OCI-M2 (cell line): ENCODE data around the gene TMEM54.

Source experiments
- DNase-seq: peaks from one replicate; lab custom pipeline; 2025; ENCODE audit not compliant: unreplicated experiment; lab: John Stamatoyannopoulos, UW

Gene TMEM54

DNA sequence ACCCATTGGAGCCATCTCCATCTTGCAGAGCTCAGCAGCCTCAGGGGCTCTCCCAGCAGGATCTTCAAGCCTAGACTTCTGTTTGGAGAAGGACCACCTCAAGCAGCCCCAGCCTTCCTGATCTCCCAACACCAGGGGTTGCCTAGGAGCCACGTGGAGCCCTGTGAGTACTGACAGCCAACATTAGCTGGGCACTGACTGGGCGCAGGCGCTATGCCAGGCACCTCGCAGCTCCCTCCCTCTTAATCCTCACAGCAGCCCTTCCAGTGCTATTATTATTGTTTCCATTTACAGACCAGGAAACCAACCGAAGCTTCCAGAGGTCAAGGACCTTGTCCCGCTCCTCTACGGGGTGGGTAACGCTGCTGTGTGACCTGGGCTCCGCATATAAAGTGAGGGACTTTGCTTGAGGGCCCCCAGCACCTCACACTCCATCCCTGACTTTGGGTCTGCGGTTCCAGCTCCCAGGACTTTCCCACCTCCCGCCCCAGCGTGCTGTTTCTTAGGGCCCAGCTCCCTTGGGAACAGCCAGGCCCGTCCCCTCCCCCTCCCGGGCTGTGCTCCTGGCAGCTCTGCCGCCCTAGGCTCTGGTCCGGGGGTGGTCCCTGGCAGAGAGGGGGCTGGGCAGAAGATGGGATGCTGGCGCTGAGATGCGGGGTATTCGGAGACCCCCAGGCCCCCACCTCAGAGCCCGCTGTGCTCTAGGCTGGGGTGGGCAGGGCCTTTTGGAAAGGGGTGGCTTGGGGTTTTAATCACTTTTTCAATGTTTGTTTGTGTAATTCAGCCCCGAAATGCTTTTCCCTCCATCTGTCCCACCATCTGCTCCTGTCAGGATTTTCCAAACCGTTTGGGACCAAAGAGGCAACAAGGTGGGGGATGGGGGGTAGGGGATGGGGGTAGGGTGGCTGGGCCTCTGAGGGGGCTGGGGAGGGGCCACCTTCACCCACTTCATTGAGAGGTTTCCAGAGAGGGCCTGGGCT is 19.0 kb downstream of the TMEM54 start:
- no peak for DNase-seq

GRCh38 chr1:32881291-32881690 is 19.9 kb downstream of the TMEM54 start:
- no peak for DNase-seq

- no peak for DNase-seq
Measured at GRCh38 chr1:32878637-32879041, 22.6 kb downstream of the TMEM54 start.

GRCh38 chr1:32878183-32878582 is 23.0 kb downstream of the TMEM54 start:
- DNase-seq: no peak

DNA sequence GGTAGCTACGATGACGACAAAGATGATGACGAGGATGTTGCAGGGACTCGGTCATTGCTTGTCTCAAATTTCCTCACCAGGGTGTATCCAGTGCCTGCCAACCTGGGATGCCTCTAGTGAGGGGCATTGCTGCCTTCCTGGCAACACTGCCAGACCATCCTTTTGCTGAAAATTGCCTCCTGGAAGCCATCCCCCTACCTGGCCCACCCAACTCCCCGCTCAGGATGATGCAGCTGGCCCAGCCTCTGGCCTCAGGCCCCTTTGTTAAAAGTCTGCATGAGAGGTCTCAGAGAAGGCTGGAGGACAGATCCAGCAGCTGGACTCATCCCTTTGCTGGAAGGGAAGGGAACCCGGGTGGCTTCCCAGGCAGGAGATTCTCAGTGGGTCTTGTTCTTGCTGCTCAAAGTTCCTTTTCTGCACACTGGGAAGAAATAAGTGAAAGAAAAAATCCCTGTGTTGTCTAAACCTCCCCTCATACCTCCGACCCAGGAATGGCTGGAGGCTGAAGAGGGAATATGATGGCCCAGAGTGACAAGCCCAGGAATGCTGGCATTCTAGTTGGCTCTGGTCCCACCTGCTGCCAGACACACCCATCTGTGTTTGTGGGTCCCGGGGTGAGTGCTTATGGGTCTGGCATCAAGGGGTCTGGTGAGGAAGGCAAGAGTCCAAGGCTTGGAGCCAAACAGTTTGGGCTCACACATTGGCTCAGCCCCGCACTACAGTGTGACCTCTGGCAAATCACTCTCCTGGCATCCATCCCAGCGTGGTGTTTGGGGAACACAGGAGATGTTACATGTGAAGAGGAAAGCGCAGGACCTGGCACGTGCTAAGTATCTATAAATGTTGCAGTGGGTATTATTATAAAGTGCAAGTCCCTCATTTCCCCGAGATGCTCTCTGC is 23.7 kb downstream of the TMEM54 start:
- no peak for DNase-seq

DNA sequence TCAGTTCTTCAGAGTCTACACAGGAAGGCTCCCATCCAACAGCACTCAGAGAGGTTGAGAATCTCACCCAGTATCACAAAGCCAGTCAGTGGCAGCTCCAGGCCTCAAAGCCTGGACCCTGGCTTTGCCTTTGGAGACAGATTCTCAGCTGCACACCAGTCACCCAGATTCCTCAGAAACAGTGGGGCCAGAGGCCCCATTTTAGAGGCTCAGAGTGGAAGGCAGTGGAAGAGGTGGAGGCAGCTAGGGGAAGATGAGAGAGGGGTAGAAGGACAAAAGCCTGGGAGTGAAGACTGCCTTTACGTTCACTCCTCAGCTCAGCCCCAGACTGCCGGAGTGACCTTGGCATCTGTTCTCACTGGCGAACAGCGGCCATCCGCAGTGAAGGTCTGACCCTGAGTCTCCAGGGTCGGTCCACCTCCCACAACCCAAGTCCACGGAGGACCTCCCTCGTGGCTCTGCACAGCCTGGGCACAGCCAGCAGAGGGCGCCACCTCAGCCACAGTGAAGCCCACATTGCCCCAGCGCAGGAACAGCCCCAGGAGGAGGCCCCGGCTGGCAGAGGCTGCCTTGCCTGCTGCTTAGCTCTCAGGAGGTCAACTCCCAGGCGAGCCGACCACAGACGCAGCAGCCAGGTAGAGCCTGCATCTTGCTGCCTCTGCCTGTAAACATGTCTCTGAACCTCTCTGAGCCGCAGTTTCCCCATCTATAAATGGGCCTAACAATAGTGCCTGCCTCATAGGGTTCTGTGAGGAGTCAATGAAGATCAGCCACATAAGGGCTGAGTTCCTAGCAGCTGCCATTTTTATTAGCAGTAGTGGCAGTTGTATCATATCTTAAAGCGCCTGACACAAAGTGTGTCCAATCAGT is 24.6 kb downstream of the TMEM54 start:
- DNase-seq: no peak

DNA sequence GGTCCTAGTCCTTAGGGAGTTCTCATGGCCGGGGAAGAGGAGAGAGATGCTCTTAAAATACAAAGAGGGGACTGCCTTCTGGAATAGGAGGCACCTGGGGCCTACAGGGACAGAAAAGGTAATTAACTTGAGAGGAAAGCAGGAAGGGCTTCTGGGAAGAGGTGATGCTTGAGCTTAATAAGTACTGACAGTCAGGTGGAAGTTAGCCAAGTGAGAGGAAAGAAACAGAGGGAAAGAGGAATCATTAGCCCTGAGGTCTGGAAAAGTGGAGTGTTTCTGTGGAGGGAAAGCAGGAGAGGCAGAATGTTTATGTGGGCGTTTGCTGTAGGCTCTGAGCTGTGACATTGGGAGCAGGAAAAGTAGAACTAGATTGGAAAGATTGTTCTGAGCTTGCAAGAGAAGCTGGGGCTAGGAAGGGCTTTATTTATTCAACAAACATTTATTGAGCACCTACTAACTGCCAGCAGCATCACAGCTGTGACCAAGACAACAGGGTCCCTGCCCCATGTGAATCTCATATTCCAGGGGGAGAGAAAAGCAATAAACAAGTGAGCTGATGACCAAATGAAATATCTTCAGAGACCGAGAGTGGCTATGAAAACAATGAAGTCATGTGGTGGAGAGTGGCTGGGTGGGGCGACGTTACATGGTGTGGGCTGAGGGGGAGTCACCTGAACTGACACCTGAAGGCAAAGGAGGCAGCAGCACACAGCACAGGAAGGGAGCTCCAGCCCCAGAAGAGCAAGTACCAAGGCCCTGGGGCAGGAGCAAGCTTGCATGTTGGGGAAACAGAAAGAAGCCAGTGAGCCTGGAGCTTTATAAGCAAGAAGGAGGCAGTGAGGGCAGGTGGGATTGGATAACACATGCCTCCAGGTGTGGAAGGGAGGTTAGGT is 26.1 kb downstream of the TMEM54 start:
- no peak for DNase-seq

- no peak for DNase-seq
Measured at GRCh38 chr1:32873484-32873883, 27.7 kb downstream of the TMEM54 start.

- no peak for DNase-seq
Measured at GRCh38 chr1:32872192-32872460, 29.1 kb downstream of the TMEM54 start.

GRCh38 chr1:32871364-32872191 is 29.6 kb downstream of the TMEM54 start:
- DNase-seq: no peak

DNA sequence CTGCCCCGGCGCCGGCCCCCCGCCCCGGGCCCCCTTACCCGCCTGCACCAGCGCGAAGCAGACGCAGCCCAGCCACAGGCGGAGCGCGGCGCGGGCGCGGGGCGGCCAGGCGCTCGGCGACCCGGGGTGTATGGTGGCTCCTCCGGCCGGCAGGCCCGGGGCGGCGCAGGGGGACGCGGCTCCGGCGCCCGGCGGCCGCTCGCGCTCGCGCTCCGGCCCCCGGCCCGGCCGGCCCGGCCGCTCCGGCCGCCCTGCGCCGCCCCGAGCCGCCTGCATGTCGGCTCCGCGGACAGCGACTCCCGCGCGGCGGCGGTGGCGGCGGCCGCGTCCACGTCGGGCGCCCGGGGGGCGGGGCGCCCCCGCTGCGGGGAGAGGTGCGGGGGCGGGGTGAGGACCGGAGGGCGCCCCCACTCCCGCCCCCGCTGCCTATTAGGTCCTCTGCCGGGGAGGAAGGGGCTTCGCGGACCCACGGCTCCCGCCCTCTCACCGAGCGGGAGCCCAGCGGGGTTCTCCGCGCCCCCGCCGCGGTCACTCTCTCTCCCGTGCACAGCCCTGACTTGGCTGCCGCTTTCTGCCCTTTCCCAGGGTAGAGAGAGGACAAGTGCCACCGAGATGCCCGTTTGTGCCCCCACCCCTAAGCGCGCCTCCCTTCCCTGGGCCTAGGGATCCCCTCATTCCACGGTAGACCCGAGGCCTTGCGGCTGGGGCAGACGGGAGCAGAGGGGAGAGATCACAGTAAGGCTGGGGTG is 30.4 kb downstream of the TMEM54 start, which contains the start of gene FNDC5:
Gene FNDC5, minus strand, starts transcription at position 298 of the 749 bp plus-strand sequence.
- no peak for DNase-seq

GRCh38 chr1:32869923-32870614 is 31.1 kb downstream of the TMEM54 start:
- DNase-seq: no peak

DNA sequence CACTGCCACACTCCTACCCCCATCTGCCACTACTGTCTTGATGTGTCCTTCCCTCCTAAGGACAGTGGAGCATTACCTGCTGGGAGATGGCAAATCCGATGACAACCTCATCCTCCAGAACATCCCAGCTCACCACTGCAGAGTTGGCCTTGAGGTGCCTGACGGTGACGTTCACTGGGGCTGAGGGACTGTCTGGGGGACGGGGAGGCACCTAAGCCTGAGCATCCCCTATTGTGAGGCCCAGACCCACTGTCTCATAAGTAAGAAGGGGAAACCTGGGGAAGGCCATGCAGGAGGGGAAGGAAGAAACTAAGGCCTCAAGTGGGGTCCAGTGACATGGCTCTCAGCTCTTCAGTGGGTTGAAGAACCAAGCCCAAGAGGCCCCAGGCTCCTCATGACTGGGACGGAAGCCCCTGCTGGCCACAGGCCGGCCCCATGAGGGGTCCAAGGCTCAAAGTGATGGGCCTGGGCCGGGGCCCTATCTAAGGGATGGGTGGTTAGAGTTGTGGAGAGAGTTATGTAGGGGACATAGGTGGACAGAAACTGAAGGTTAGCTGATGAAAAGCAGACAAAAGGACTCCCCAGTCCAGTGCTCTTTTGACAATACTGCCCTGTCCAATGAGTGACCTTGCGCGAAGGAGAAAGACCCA is 32.3 kb downstream of the TMEM54 start:
- DNase-seq: no peak

- DNase-seq: no peak
Measured at GRCh38 chr1:32868085-32868484, 33.1 kb downstream of the TMEM54 start.

GRCh38 chr1:32867671-32868070 is 33.5 kb downstream of the TMEM54 start:
- DNase-seq: no peak

DNA sequence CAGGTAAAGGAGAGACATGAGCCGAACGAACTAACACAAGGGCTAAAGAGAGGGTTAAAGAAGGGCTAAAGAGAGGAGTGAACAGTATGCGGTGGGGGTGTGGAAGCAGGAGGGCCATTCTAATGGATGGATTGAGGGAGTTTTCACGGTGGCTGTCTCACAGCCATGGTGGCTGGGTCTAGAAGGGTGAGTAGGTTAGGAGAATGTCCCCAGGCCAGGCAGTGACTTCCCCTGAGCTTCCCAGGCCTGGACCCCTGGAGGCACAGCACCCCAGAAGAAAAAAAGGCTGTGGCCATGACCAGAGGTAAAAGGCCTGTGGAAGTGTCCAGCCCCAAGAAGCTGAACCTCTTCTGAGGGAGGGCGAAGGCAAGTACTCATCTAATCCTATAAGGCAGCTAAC is 34.0 kb downstream of the TMEM54 start:
- no peak for DNase-seq

GRCh38 chr1:32865639-32866405 is 35.4 kb downstream of the TMEM54 start:
- DNase-seq: no peak
